Activated CD8-positive, alpha-beta memory T cell treated with anti-CD3 and anti-CD28 coated beads for 4 hours (primary cell): ENCODE measurements around the gene NANS.
"Not testable (repeated sequence)": the region's sequence is repeated elsewhere in the genome, so short reads cannot be mapped to it uniquely, and the experiment has no call there.

Experiments
- DNase-seq, 2 donors: peaks; one replicate each; pipeline ENCODE4 v3.0.0-alpha.2; 2020; ENCODE audit warnings: low read depth in 2 of 2

Gene NANS

GRCh38 chr9:98039607-98040017 lies 16.9 kb upstream of the NANS start:
- no peak for DNase-seq

GRCh38 chr9:98040212-98040611 lies 16.3 kb upstream of the NANS start:
- DNase-seq, result no peak

DNA sequence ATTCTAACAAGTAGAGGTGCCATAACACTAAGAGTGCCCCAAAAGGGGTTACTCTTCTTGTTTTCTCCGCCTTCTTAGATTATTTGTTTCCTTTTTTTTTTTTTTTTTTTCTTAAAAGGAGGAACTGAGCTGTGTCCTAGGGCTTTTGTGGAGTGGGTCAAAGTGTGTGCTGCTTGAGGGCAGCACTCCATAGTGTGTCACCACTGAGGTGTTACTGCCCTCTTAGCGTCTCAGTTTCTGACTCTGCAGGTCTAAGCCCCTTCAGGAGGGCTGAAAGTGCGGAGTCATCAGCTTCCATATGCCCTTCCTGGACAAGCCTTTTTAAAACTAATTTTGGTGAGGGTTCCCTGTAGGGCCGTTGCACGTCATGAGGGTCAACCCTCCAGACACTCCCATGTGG lies 12.6 kb upstream of the NANS start:
- no peak for DNase-seq

DNA sequence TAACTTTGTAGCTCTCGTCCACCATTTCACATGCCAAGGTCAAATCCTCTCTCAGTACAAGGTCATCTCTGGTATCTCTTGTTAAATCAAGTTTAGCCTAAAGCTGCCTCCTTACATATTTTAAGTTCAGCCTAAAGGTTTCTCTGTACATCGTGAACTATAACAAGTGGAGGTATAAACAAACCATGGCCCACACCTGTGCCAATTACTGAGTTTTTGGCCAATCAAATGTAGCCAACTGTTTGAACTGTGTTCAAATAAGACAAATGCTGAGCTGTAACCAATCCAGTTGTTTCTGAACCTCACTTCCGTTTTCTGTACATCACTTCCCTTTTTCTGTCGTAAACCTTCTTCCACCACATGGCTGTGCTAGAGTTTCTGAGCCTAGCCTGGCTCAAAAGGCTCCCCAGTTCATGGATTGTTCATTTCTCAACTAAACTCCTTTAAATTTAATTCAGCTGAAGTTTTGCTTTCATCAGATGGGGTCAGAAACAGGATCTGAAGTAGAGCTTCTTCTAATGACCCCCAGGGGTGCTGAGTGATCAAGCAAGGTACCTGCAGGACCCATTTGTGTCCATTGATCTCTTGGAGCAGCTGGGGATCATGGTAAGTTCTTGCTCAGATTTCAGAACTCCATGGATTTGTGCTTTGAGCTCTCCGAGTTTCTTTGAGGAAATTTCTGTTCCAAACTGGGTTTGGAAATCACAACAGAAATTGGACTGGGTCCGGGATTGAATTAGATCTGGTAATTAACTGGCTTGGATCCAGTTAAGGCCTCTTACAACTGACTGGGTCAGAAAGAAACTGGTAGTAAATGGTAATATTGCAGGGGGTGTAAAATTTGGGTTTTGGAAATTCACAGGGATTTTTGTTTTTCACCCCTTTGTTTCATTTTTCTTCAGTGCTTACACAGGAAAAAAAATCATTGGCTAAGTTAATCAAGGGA lies 11.0 kb upstream of the NANS start:
- no peak for DNase-seq

DNA sequence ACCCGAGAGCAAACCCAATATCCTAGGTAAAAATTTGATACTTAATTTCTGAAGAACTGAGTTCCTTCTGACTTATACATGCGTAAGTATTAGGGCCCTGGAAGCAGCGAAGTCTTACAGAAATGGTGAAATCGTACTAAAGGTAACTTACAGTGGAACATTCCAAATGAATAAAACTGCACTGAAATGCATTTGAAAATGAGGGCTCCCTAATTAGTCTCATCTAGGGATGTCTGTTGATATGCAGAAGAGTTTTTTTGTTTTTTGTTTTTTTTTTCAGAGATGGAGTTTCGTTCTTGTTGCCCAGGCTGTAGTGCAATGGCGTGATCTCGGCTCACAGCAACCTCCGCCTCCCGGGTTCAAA lies 10.4 kb upstream of the NANS start:
- DNase-seq, result no peak

- DNase-seq, result no peak
Observed at GRCh38 chr9:98047002-98047401, 9.5 kb upstream of the NANS start.

DNA sequence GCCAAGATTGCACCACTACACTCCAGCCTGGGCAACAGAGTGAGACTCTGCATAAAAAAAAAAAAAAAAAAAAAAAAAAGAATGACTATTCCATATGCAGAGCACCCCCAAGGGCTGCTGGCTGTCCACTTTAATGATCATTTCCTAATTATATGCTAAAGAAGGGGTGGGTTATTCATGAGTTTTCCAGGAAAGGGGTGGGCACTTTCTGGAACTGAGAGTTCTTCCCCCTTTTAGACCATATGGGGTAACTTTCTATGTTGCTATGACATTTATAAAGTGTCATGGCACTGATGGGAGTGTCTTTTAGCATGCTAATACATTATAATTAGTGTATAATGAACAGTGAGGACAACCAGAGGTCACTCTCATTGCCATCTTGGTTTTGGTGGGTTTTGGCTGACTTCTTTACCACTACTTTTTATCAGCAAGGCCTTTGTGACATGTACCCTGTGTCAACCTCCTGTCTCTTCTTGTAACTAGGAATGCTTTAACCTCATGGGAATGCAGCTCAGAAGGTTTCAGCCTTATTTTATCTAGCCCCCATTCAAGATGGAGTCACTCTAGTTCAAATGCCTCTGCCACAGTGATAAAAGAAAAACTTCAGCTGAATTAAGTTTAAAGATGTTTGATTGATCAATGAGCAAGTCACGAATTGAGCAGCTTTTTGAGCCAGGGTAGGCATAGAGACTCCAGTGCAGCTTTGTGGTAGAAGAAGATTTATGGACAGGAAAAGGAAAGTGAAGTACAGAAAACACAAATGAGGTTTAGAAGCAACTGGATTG lies 7.1 kb upstream of the NANS start:
- no peak for DNase-seq

DNA sequence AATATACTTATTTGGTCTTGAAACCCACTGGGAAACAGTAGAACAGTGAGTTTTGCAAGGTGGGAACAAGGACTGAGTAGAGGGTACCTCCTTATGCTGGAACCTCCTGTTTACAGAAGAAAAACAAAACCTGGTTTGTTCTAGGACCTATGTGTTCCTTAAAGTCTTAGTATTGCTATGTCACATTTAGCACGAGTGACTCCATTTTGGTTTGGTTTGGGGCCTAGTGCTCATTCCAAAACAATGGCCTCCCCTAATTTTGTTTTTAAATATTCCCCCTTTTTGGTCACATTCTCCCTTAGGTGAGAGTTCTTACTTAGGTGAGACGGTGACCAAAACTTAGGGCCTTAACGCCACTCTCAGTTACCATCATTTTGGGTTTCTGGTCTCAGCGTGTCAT lies 6.2 kb upstream of the NANS start:
- DNase-seq, result no peak

DNA sequence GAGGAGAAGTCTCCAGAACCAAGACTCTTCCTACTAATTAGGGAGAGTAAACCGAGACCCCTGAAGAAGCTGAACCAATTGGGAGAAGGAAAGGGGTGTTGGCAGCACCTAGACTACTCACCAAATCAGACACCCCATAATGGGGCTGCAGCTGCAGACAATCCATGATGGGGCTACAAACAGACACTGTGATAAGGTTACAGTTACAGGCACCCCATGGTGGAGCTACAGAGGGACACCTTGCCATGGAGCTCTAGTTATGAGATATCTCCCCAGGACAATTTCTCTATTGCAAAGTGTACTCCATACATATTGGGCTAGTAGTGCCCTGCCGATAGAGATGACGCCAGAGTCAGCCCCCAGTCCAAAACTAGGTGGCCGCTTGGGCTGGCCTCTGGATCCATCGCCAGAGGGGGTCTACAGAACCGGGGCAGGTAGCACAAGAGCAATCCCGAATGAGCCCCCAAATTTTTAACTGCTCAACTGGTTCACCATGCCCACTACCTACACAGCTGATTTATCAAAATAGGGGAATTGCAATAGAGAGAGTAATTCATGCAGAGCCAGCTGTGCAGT lies 2.1 kb upstream of the NANS start:
- DNase-seq, result no peak

DNA sequence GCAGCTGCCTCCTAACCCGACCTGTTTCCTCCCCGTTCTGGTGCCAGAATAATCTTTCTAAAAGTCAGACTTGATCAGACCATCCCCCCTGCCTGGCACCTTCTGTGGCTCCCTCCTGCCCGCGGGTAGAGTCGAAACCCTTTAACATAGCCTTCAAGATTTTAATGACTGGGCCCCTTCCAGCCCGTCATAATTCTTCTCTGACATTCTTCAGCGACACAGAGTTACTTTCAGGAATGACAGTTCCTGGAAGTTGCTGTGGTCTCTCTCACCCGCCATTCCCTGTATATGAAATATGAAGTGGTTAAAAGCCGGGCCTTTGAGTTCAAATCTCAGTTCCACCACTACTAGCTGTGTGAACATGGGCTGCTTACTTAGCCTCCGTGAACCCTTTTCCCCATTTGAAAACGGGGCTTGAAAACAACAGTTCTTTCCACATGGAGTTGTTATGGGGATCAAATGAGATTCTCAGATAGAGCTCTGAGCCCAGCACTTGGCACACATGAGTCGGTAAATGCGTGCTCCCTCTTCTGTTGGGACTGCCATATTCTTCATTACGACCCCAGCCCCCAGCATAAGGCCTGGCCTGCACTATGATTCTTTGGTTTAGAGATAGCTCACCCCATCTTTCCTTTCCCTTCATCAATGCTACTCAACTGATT lies 737 bp downstream of the NANS start:
- DNase-seq, result no peak

DNA sequence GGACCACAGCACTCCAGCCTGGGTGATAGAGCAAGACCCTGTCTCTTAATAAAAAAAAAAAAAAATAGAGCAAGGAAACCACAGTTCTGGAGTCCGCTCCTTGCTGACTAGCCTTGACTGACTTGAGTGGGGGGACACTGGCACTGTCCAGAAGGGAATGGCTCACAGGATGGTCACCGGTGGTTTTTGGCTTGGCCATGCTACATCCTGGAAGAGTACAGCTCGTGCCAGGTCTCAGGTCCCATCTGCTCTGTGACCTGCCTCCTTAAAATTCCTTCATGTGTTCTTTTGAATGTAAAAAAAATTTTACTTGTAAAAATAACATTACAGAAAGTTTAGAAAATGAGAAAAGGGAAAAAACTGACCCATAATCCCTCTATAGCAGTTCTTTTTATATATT lies 5.6 kb downstream of the NANS start:
- no peak for DNase-seq

- no peak for DNase-seq
Observed at GRCh38 chr9:98064623-98065392, 8.3 kb downstream of the NANS start.

GRCh38 chr9:98066235-98066634 lies 9.7 kb downstream of the NANS start:
- DNase-seq, result no peak

DNA sequence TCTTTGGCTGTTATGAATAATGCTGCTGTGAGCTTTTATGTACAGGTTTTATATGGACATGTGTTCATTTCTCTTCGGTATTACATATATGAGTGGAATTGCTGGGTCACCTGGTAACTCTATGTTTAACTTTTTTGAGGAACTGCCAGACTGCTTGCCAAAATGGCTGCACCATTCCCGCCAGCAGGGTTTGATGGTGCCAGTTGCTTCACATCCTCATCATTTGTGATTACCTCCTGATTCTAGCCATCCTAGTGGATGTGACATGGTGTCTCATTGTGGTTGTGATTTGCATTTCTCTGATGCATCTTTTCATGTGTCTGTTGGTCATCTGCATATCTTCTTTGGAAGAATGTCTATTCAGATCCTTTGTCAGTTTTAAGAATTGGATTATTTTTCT lies 10.7 kb downstream of the NANS start:
- no peak for DNase-seq

GRCh38 chr9:98069551-98069950 lies 13.0 kb downstream of the NANS start:
- DNase-seq, result no peak

DNA sequence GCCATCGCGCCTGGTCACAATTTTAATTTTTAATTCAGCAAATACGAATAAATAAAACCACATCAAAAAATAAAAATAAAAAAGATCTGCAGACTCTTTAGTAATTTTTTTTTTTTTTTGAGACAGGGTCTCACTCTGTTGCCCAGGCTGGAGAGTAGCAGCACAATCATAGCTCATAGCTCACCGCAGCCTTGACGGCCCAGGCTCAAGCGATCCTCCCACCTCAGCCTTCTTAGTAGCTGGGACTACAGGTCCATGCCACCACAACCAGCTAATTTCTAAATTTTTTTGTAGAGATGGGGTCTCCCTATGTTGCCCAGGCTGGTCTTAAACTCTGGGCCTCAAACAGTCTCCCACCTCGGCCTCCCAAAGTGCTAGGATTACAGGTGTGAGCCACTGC lies 14.2 kb downstream of the NANS start:
- no peak for DNase-seq

DNA sequence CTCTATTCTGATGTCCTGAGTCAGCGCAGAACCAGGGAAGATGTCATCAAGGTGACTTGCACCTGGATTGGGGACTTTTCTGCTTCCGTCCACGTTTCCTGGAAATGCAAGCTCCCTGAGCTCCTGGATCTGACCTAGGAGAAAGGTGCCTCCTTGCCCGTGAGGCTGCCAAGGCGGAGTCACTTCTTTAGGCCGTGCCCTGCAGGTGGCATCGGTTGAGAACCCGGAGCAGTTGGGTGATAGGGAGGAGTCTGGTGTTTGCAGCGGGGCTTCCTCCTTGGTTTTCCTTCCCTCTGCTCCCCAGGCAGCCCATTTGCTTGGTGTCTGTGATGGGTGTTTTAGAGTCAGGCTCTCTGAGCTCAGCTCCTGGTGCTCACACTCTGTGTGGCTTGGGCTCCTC lies 15.2 kb downstream of the NANS start:
- DNase-seq, result no peak

- peak; percentile 31 to 37 for DNase-seq
Observed at GRCh38 chr9:98074115-98074990, 17.8 kb downstream of the NANS start.

DNA sequence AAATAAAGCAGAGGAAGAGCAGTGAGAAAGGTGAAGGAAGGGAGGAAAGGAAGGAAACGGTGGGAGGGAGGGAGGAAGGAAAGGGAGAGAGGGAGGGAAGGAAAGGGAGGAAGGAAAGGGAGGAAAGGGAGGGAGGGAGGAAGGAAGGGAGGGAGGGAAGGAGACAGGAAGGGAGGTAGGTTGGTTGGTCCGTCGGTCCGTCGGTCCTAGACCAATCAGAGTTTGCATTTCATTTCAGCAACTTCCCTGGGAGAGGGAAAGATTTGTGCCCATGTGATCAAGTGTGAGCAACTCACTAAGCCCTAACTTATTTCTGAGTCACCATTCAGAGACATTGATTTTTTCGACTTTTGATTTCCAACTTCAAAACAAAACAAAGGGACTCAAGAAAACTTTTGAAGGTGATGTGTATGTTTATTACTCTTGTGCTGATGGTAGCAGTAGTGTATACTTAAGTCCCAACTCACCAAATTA lies 18.8 kb downstream of the NANS start:
- no peak for DNase-seq

- not testable (repeated sequence) for DNase-seq
Observed at GRCh38 chr9:98076514-98076890, 20.0 kb downstream of the NANS start.
